ENCODE measurements around the gene SPTBN1. TPM values are rescaled to one million over a fixed set of nuclear protein-coding genes. Genes with fewer than 3 reads are reported as not detected.

Gene SPTBN1
- total RNA-seq, 1 donor from 2014 or later: 217 TPM

DNA sequence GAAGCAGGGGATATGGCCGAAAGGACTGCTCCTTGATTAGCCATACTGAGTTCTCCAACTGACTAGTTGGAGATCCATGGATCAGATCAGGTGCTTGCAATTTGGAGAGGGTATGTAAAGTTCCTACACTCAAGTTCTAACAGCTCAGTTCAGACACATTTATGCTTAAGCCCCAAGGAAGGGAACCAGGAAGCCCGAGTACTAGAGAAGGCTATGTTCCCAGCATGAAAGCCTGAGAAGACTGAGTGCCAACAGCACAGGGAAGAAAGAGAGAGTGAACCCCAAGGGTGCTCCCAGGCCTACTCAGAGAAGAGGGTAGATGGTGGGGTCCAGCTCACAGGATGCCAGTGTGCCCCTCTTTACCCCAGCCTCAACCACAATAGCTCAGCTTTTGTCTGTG, 16.1 kb upstream of the SPTBN1 start:
- no peaks in the 10 kb centered on the region for H3K9me3 Mint-ChIP-seq
- H3K27me3 Mint-ChIP-seq (ENCODE audit: low read depth): no peaks in the 10 kb centered on the region
- H3K4me1 Mint-ChIP-seq: no peaks in the 10 kb centered on the region
- no peaks in the 10 kb centered on the region for H3K36me3 Mint-ChIP-seq (ENCODE audit: low read depth)
- TF ChIP-seq, protein P1, sequence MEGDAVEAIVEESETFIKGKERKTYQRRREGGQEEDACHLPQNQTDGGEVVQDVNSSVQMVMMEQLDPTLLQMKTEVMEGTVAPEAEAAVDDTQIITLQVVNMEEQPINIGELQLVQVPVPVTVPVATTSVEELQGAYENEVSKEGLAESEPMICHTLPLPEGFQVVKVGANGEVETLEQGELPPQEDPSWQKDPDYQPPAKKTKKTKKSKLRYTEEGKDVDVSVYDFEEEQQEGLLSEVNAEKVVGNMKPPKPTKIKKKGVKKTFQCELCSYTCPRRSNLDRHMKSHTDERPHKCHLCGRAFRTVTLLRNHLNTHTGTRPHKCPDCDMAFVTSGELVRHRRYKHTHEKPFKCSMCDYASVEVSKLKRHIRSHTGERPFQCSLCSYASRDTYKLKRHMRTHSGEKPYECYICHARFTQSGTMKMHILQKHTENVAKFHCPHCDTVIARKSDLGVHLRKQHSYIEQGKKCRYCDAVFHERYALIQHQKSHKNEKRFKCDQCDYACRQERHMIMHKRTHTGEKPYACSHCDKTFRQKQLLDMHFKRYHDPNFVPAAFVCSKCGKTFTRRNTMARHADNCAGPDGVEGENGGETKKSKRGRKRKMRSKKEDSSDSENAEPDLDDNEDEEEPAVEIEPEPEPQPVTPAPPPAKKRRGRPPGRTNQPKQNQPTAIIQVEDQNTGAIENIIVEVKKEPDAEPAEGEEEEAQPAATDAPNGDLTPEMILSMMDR (conservative IDR thresholded peaks at IDR 0.05): no peak
- H3K27ac Mint-ChIP-seq (ENCODE audit: unreplicated experiment): no peak overlapping the region
- DNase-seq (ENCODE audit: low read depth, low spot score): no peak
- no peak overlapping the region for H3K4me3 Mint-ChIP-seq

DNA sequence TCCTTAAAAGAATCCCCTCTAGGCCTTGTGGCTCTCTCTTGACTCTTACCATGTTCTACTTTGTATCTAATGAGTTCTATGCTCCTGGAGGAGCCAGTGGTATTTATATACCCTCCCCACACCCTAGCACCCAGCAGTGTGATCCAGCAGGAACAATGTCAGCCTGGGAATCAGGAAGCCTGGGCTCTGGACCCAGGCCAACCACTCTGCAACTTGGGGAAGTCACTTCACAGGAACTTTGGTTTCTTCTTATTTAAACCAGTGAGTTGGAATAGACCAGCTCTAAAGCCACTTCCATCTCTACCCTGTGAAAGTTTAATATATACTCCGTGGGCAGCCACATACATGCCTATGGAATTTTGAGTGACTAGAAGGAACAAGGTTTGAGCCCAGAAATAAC, 11.6 kb upstream of the SPTBN1 start:
- DNase-seq (ENCODE audit: low read depth, low spot score): no peak
- H3K4me1 Mint-ChIP-seq: peaks cover 10% of the 10 kb centered on the region
- no peak overlapping the region for H3K27ac Mint-ChIP-seq (ENCODE audit: unreplicated experiment)
- H3K27me3 Mint-ChIP-seq (ENCODE audit: low read depth): no peaks in the 10 kb centered on the region
- H3K36me3 Mint-ChIP-seq (ENCODE audit: low read depth): no peaks in the 10 kb centered on the region
- H3K9me3 Mint-ChIP-seq: no peaks in the 10 kb centered on the region
- TF ChIP-seq, protein P1 (conservative IDR thresholded peaks at IDR 0.05): no peak
- H3K4me3 Mint-ChIP-seq: no peak overlapping the region

DNA sequence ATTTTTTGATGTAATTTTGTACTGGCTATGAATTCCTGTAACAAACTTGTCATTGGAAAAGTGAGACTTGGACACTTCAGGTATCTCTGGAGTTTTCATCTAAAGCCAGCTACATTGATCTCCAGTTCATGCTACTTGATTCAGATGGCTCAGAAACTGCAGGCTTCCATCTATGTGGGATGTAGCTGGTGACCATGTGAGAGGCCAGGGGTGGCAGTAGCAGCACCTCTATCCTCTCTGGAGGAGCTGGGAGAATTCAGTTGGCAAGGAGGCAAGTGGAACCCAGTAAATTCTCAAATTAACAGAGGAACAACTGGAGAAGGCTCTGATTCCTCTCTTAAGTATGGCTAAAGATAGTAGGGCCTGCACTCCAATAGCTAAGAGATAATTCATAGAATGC, 10.0 kb upstream of the SPTBN1 start:
- H3K9me3 Mint-ChIP-seq: no peaks in the 10 kb centered on the region
- no peak for DNase-seq (ENCODE audit: low read depth, low spot score)
- H3K36me3 Mint-ChIP-seq (ENCODE audit: low read depth): no peaks in the 10 kb centered on the region
- peaks cover 10% of the 10 kb centered on the region for H3K4me1 Mint-ChIP-seq
- no peak overlapping the region for H3K4me3 Mint-ChIP-seq
- TF ChIP-seq, protein P1 (conservative IDR thresholded peaks at IDR 0.05): no peak
- no peaks in the 10 kb centered on the region for H3K27me3 Mint-ChIP-seq (ENCODE audit: low read depth)
- no peak overlapping the region for H3K27ac Mint-ChIP-seq (ENCODE audit: unreplicated experiment)

DNA sequence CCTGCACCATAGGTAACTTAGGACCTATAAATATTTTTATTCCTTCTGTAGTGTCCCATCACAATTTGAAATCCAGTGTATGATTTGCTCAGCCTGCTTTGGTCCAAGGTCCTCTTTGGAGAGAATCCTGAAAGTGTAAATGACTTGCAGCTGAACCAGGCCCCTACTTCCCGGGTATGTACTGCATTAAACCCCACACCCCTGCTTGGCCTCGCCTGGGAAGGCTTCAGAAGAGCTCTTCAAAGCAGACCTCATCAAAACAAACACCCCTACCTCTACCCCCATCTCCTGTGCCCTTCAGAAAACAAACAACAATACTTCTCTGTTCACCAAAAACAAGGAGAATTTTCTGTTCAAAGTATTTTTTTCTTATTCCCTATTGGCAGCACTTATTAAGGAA, 9.5 kb upstream of the SPTBN1 start:
- no peaks in the 10 kb centered on the region for H3K27me3 Mint-ChIP-seq (ENCODE audit: low read depth)
- no peak for DNase-seq (ENCODE audit: low read depth, low spot score)
- TF ChIP-seq, protein P1 (conservative IDR thresholded peaks at IDR 0.05): no peak
- H3K36me3 Mint-ChIP-seq (ENCODE audit: low read depth): no peaks in the 10 kb centered on the region
- peaks cover 10% of the 10 kb centered on the region for H3K4me1 Mint-ChIP-seq
- no peak overlapping the region for H3K4me3 Mint-ChIP-seq
- H3K9me3 Mint-ChIP-seq: no peaks in the 10 kb centered on the region
- no peak overlapping the region for H3K27ac Mint-ChIP-seq (ENCODE audit: unreplicated experiment)

DNA sequence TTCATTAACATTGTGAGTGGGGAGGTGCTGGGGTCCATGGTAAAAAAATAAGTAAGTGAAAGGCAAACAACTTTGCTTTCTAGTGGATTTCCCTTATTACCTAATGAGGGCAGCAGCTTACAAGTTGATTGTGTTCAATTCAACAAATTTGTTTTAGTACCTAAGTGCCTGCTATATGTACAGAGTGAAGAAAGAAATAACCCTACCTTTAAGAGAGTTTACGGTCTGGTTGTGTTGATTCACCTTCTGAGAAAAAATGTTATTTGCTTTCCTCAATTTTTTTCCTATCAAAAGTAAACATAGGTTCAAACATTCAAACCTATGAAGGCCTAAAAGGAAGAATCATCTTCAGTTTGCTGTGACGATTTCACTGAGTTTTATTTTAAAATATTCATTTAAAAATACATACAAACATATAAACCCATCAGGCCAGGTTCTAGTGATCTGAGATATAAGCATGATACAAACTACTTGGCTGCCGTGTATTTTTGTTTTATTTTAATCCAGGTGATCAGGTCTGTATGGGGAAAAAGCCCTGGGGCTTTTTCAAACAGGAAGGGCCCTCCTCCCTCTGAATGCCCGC, 1.5 kb upstream of the SPTBN1 start:
- H3K27me3 Mint-ChIP-seq (ENCODE audit: low read depth): peaks cover 3% of the 10 kb centered on the region
- H3K4me1 Mint-ChIP-seq: peaks cover 37% of the 10 kb centered on the region
- H3K36me3 Mint-ChIP-seq (ENCODE audit: low read depth): no peaks in the 10 kb centered on the region
- no peak for DNase-seq (ENCODE audit: low read depth, low spot score)
- peak overlapping the region; percentile 79 for H3K27ac Mint-ChIP-seq (ENCODE audit: unreplicated experiment)
- peak overlapping the region; percentile 84 for H3K4me3 Mint-ChIP-seq
- no peaks in the 10 kb centered on the region for H3K9me3 Mint-ChIP-seq
- TF ChIP-seq, protein P1 (conservative IDR thresholded peaks at IDR 0.05): no peak
